Stimulated activated CD8-positive, alpha-beta memory T cell treated with anti-CD3 and anti-CD28 coated beads, Interleukin-7, amount 100 ng/mL, for 4 hours (primary cell): ENCODE data around the gene RUNX1.

Experiments used
- DNase-seq, 2 donors: peaks; one replicate each; pipeline ENCODE4 v3.0.0-alpha.2; 2020; ENCODE audit warnings: low read depth in 2 of 2

The RUNX1 gene

DNA sequence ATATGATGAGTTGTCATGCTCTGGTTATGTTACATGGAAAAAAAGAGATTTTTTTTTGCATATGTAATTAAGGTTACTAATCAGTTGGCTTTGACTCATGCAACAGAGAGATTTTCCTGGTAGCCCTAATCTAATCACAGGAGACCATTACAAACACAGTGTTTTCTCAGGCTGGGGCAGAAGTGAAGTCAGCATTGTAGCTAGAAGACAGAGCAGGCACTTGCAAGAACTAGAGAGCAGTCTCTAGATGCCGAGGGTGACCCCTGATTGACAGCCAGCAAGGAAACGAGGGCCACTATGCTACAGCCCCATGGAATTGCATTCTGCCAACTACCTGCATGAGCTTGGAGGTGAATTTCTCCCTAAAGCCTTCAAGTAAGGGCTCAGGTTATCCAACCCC, 151.3 kb downstream of the RUNX1 start:
- no peak for DNase-seq

DNA sequence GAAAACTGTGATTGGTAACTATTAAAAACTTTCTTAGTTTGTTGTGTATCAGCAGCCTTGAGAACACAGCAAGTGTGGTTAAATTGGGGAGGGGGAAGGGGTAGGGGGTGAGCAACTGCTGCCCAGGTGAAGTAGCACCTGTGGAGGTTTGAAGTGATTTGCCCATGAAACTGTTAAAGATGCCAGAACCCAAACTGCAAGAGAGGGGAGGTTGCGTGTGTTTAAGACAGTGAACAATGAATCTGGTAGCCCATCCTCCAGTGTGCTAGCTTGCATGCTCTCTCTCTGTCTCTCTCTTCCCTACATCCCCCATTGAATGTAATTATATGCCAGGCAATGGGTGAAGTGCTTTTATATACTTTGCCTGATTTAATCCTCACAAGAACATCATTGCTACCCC, 154.7 kb downstream of the RUNX1 start:
- DNase-seq = no peak

DNA sequence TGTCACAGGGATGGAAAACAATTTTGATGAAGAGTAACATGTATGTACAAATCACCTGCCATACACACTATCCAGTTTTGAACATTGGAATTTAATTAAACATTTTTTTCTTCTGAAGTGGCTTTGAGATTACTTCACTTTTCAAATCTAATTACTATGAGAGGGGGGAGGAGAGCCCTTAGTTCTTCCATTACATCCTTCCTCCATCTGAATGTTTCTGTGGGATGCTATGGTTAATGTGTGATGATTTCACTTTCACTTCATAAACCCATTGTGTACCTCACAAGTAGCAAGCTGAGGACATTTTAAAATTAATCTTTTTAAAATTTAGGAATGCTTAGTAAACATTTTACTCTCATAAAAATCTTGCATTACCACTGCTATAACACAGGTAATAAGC, 156.9 kb downstream of the RUNX1 start:
- DNase-seq = no peak

DNA sequence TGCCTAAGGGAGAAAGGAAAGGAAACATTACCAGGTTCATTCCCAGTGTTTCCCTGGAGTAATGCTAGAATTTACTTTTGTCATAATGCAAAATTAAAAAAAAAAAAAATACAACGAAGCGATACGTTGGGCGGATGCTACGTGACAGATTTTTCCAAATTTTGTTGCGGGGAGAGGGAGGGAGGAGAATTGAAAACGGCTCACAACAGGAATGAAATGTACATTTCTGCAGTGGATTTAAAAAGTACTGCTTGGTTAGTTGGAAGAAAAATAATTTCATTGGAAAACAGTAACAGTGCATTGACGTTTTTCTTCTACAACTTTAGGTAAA, 157.5 kb downstream of the RUNX1 start:
- no peak for DNase-seq

DNA sequence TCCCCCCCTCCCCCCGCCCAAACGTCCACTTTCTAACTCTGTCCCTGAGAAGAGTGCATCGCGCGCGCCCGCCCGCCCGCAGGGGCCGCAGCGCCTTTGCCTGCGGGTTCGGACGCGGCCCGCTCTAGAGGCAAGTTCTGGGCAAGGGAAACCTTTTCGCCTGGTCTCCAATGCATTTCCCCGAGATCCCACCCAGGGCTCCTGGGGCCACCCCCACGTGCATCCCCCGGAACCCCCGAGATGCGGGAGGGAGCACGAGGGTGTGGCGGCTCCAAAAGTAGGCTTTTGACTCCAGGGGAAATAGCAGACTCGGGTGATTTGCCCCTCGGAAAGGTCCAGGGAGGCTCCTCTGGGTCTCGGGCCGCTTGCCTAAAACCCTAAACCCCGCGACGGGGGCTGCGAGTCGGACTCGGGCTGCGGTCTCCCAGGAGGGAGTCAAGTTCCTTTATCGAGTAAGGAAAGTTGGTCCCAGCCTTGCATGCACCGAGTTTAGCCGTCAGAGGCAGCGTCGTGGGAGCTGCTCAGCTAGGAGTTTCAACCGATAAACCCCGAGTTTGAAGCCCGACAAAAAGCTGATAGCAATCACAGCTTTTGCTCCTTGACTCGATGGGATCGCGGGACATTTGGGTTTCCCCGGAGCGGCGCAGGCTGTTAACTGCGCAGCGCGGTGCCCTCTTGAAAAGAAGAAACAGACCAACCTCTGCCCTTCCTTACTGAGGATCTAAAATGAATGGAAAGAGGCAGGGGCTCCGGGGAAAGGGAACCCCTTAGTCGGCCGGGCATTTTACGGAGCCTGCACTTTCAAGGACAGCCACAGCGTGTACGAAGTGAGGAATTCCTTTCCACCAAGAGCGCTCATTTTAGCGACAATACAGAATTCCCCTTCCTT, 158.1 kb downstream of the RUNX1 start:
- no peak for DNase-seq

DNA sequence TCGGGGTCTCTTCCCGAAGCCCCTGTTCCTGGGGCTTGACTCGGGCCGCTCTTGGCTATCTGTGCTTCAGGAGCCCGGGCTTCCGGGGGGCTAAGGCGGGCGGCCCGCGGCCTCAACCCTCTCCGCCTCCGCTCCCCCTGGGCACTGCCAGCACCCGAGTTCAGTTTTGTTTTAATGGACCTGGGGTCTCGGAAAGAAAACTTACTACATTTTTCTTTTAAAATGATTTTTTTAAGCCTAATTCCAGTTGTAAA, 158.7 kb downstream of the RUNX1 start:
- DNase-seq = no peak

DNA sequence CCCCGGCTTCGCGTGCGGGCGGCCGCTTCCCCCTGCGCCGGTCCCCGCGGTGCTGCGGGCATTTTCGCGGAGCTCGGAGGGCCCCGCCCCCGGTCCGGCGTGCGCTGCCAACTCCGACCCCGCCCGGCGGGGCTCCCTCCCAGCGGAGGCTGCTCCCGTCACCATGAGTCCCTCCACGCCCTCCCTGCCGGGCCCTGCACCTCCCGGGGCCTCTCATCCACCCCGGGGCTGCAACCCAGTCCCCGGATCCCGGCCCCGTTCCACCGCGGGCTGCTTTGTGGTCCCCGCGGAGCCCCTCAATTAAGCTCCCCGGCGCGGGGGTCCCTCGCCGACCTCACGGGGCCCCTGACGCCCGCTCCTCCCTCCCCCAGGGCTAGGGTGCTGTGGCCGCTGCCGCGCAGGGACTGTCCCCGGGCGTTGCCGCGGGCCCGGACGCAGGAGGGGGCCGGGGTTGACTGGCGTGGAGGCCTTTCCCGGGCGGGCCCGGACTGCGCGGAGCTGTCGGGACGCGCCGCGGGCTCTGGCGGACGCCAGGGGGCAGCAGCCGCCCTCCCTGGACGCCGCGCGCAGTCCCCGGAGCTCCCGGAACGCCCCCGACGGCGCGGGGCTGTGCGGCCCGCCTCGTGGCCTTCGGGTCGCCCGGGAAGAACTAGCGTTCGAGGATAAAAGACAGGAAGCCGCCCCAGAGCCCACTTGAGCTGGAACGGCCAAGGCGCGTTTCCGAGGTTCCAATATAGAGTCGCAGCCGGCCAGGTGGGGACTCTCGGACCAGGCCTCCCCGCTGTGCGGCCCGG, 159.2 kb downstream of the RUNX1 start:
- peak; percentile 48 to 78 for DNase-seq

DNA sequence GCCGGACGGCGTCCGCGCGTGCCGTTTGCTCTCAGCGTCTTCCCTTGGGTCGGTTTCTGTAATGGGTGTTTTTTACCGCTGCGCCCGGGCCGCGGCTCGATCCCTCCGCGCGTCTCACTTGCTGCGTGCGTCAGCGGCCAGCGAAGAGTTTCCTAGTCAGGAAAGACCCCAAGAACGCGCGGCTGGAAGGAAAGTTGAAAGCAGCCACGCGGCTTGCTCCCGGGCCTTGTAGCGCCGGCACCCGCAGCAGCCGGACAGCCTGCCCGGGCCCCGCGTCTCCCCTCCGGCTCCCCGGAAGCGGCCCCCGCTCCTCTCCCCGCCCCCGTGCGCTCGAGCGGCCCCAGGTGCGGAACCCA, 159.8 kb downstream of the RUNX1 start:
- DNase-seq = peak in 1 of 2 donors; percentile 38

DNA sequence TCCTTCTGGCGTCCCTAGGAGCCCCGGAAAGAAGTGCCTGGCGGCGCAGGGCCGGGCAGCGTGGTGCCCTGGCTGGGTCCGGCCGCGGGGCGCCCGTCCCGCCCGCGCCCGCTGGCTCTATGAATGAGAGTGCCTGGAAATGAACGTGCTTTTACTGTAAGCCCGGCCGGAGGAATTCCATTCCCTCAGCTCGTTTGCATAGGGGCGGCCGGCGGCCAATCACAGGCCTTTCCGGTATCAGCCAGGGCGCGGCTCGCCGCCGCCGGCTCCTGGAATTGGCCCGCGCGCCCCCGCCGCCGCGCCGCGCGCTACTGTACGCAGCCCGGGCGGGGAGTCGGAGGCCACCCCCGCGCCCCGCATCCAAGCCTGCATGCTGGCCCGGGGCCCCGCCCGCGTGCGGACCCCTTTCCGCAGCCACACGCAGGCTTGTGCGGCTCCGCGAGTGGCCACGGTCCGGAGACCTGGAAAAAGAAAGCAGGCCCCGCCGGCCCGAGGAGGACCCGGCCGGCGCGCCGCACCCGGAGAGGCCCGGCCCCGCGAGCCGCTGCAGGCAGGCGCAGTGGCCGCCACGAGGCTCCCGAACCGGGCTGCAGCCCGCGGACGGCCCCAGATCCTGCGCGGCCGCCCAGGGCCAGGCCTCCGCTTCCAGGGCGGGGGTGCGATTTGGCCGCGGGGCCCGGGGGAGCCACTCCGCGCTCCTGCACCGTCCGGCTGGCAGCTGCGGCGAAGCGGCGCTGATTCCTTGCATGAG, 160.4 kb downstream of the RUNX1 start:
- peak; percentile 74 to 85 for DNase-seq

DNA sequence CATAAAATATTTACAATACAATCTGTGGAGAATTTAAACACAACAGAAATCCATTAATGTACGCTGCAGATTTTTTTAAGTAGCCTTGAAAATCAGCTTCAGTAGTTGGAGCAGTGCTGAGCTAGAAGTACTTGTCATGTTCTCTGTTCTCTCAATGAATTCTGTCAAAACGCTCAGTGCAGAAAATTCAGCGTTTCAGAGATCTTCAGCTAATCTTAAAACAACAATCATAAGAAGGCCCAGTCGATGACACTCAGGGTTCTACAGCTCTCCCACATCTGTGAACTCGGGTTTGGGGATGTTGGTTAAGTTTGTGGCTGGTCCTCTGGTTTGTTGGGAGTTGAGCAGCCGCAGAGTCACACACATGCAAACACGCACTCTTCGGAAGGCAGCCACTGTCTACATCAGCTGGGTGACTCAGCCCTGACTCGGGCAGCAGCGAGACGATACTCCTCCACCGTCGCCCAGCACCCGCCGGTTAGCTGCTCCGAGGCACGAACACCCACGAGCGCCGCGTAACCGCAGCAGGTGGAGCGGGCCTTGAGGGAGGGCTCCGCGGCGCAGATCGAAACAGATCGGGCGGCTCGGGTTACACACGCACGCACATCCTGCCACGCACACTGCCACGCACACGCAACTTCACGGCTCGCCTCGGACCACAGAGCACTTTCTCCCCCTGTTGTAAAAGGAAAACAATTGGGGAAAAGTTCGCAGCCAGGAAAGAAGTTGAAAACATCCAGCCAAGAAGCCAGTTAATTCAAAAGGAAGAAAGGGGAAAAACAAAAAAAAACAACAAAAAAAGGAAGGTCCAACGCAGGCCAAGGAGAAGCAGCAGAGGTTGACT, 161.2 kb downstream of the RUNX1 start:
- DNase-seq = peak; percentile 89 to 93

DNA sequence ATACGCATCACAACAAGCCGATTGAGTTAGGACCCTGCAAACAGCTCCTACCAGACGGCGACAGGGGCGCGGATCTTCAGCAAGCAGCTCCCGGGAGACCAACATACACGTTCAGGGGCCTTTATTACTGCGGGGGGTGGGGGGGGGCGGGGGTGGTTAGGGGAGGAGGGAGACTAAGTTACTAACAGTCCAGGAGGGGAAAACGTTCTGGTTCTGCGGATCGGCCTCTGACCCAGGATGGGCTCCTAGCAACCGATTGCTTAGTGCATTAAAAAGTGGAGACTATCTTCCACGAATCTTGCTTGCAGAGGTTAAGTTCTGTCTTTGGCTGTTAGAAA, 162.0 kb downstream of the RUNX1 start:
- no peak for DNase-seq

DNA sequence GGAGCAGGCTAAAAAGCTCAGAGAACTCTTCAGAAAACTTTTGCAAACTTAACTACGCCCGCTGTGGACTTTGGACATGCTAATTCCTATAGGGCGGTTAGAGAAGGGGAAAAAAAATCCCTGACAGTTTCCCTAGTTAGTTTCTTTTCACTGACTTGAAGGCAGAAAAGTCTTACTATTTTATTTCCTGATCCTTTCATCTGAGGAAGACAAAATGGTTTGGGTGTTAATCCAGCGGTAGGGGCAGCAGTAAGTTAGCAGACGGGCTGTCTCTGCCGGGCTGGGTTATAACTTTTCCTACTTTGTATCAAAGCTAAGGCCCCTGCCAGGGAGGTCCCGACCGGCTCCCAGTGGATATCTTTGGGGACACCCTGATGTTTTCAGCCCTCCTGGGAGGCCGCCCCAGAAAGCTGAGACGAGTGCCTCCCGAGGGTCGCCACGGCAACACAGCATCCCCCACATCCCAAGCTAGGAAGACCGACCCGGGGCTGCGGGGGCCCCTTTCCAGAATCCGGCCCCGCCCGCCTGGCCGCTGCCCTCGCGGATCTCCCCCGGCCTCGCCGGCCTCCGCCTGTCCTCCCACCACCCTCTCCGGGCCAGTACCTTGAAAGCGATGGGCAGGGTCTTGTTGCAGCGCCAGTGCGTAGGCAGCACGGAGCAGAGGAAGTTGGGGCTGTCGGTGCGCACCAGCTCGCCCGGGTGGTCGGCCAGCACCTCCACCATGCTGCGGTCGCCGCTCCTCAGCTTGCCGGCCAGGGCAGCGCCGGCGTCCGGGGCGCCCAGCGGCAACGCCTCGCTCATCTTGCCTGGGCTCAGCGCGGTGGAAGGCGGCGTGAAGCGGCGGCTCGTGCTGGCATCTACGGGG, 162.6 kb downstream of the RUNX1 start:
- no peak for DNase-seq

DNA sequence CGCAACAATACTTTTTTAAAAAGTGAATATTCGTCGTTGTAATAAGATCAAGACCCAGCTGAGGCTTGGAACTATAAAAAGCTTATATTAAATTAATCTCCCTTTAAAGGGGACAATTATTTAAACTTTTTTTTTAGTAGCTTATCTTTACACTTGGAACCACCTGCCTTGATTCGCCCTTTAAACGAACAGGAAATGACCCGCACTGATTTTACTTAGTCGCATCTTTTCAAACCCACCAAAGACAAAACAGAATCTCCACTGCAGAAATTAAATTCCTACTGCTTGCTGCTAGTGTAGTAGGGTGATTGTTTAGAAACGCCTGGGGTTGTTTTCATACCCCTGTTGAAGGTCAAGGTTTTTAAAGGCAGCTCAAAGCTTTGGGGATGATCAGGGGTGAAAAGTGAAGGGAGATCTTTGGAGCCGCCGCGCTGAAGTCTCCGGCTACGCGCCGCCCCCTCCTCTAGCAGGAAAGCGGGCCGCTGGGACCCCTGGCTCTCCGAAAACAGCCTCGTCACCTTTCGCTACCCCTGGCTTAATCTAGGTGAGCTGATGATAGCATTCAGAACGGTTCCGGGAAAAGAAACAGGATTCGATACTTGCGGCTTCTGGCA, 163.4 kb downstream of the RUNX1 start:
- DNase-seq = no peak

DNA sequence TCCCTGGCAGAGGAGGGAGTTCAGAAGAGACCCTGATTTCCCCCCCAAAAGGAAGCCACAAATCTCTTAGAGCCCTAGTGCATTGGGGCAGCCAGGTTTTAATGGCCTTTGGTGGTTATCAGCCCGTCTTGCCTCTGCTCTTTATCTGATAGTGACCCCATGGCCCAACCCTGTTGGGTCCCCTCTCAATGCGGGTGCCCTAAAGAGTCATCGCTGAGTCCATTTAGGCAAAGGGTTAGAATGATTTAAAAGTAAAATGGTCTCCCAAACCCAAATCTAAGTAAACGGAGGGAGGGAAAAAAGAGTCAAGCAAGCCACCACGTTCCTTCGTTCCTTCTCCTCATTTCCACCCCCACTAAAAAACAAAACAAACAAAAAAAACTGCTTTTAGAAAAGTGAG, 164.0 kb downstream of the RUNX1 start:
- no peak for DNase-seq

DNA sequence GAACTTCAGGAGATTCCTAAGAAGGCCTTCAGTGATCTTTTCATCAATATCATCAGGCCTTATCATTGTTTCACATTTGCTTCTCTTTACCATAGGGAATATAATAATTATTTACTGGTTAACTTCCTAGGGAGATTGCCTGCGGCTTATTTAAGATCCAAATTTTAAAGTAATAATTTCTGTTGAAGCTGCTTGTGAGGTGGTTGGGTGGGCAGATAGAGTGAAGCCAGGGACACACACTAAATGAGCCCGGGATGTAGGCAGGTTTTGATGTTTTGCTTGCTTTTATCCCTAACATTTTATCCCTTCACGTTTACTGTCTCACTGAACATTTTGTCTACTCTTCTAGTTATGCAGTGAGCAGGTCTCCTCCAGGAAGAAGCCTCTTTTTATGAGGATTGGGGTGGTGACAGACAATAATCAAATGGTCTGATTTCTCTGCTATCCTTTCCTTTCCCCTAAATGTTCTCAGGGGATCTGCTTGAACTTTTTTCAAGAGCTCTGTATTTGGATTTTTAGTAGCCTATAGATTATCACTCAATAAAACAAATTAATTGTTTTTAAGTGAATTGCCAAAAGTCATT, 164.7 kb downstream of the RUNX1 start:
- DNase-seq = no peak

DNA sequence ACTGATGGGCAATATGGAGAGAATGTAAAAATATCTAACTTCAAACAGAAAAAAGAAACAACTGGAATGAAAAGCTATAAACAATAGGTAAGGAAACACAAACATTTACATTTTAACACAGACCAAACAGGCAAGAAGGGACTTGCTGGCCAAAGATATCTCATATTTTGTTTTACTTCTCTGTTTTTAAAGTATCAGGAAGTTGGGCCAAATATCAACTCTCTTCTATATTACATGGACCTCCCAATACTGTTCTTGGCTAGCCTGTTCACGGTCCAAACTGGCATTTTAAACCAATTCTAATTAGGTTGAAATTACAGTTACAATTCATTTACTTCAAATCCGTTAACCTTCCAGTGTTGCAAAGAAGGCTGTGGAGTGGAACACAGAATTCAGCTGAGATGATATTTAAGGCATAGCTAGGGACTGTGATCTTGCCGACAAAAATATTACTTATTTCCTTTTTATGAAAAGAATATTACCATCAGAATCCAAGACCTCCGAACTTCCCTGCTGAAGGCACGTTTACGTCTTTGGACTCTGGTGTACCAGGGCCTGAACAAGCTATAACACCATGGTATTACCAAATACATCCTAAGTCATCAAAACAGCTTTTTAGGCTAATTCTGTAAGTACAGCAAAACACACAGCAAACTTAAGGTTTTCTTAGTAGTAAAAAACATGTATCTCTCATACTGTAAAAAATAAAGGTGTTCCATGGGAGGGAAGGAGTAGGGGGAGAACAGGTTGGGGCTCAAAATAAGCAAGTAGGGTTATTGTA, 165.4 kb downstream of the RUNX1 start:
- no peak for DNase-seq

DNA sequence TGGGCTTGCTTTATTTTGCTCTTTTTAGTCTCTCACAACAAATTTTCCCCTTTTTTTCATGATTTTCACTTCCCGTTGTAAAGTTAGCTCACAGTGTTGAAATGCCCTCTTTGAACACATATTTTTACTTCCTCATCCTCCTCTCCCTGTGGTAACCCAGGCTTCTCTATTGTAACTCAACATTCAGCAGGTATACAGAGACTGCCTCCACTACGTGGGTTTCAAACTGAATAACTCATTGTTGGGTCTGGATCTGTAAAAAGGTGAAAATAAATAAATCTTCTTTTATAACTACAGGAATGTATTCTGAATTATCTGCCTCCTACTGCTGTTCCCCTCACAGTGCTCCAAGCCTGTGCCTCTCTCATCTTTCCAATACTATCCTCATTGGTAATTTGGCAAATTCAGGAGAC, 166.4 kb downstream of the RUNX1 start:
- DNase-seq = no peak

DNA sequence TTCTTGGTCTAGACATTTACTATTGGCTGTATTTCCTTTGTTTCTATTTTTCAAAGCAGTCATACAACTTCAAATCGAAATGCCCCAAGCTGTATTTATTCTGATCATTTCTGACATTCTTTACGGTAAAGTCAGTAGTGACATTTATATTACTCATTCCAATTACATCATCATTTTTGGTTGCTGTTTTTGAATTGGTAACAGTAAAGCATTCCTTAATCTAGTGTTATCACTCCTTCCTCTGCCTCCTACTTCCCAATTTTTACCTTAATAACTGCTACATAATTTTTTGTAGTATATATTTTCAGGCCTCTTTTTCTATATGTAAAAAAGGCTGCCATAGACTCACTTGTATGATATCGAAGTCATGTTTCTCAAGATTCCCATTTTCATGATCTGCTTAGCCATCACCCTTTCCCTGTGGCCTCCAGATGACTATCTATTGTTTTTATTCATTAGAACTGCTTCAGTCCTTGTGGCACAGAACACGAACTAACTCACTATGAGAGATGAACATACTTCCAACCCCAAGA, 167.2 kb downstream of the RUNX1 start:
- DNase-seq = no peak

DNA sequence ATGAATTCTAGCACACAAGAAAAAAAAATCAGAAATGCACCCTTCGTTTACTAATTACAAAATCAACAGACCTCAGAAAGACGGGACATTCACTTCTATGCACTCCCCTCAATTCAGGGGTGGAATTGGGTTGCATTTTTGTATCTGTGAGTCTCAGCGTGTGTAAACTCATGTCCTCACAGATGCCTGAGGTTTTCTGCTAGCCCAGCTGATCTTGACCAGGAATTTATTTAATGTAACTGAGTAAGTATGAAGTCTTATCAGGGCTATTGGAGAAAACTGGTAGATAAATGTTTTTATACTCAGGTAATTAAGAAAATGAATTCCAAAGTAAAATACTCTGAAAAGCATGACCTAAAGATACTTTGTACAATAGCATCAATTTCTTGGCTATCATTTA, 167.7 kb downstream of the RUNX1 start:
- no peak for DNase-seq
